MCF 10A (cell line): ENCODE measurements around the gene GHRL. TPM values are rescaled to one million over a fixed set of nuclear protein-coding genes. Genes with fewer than 3 reads are reported as not detected.

Experiments used
- BruUV-seq: library from RNA; stranded (reverse); fragments of 400-500 nt; replicated peaks from 2 replicates; lab custom pipeline; 2021; lab: Mats Ljungman, UMichigan
- CTCF ChIA-PET: fragments of 300-600 bp; sonication (Branson Sonifier 250); formaldehyde crosslinking; extraction: SDS; loops from one replicate; lab custom pipeline; 2021; ENCODE audit warnings: antibody characterized with exemption, inconsistent platforms; lab: Yijun Ruan, JAX
- POLR2A ChIA-PET: fragments of 300-600, 350-650 bp; sonication (Branson Sonifier 250); formaldehyde crosslinking; extraction: SDS; loops from one replicate; lab custom pipeline; 2020; ENCODE audit warnings: antibody characterized with exemption, inconsistent platforms; lab: Yijun Ruan, JAX
- DNase-seq: peaks from one replicate; pipeline ENCODE4 v3.0.0-alpha.2; 2018; ENCODE audit not compliant: unreplicated experiment
- H3K27ac Mint-ChIP-seq: one replicate; pipeline ENCODE4 v1.8.0; 2022; ENCODE audit warnings: mild to moderate bottlenecking, low read depth, mixed read lengths; ENCODE audit not compliant: unreplicated experiment
- H3K27me3 Mint-ChIP-seq: one replicate; pipeline ENCODE4 v1.8.0; 2022; ENCODE audit warnings: mixed read lengths; ENCODE audit not compliant: insufficient read depth, unreplicated experiment
- H3K36me3 Mint-ChIP-seq: one replicate; pipeline ENCODE4 v1.8.0; 2022; ENCODE audit warnings: mild to moderate bottlenecking, moderate library complexity, mixed read lengths; ENCODE audit not compliant: insufficient read depth, unreplicated experiment
- H3K4me1 Mint-ChIP-seq: one replicate; pipeline ENCODE4 v1.8.0; 2022; ENCODE audit warnings: mixed read lengths; ENCODE audit not compliant: insufficient read depth, unreplicated experiment
- H3K4me3 Mint-ChIP-seq: one replicate; pipeline ENCODE4 v1.8.0; 2022; ENCODE audit warnings: mild to moderate bottlenecking, moderate library complexity, mixed read lengths; ENCODE audit not compliant: unreplicated experiment
- H3K9me3 Mint-ChIP-seq: one replicate; pipeline ENCODE4 v1.8.0; 2022; ENCODE audit warnings: mixed read lengths; ENCODE audit not compliant: unreplicated experiment
- CTCF ChIP-seq: fragments of 200-600 bp; IDR thresholded peaks from one replicate; pipeline ENCODE4 v1.8.0; 2022; ENCODE audit warnings: antibody characterized with exemption, mild to moderate bottlenecking; ENCODE audit not compliant: unreplicated experiment
- intact Hi-C: fragments of 100-400 bp; cut with micrococcal nuclease; formaldehyde crosslinking; loops from 2 replicates; pipeline ENCODE4 v1.14.1; 2022
- total RNA-seq: library from RNA; stranded (reverse); gene quantifications from 2 replicates; pipeline ENCODE4 v1.2.3, GENCODE V29; 2022

GHRL gene
- total RNA-seq, 1 experiment from 2014 or later: not detected

GRCh38 chr3:10308678-10309077 lies 15.9 kb upstream of the GHRL start:
- POLR2A ChIA-PET: interaction anchor here (0.7 kb wide), 1 partner anchor 1528 kb away, joined by 6 read pairs; no protein-coding TSS in a partner anchor
- CTCF ChIA-PET: no interaction called here
- intact Hi-C loops: no loop called here

GRCh38 chr3:10306156-10306555 lies 13.4 kb upstream of the GHRL start:
- TF ChIP-seq CTCF: no peak
- no peak for DNase-seq
- intact Hi-C loops: no loop called here
- H3K9me3 Mint-ChIP-seq: no peaks in the 10 kb centered on the region
- peaks cover 96% of the 10 kb centered on the region for H3K36me3 Mint-ChIP-seq
- POLR2A ChIA-PET: interaction anchor here (0.7 to 2.5 kb wide), 4 partner anchors 13 to 1681 kb away, joined by 3 to 5 read pairs (median 3); partner anchors contain the start of gene SEC13
- H3K27ac Mint-ChIP-seq: no peak overlapping the region
- no peak overlapping the region for H3K4me3 Mint-ChIP-seq
- CTCF ChIA-PET: interaction anchor here (0.9 to 1.5 kb wide), 2 partner anchors 20 to 433 kb away, joined by 3 read pairs; no protein-coding TSS in a partner anchor
- H3K4me1 Mint-ChIP-seq: no peaks in the 10 kb centered on the region
- BruUV-seq: no TSS peak
- H3K27me3 Mint-ChIP-seq: no peaks in the 10 kb centered on the region

More at GRCh38 chr3:10308678-10309077, 15.9 kb upstream of the GHRL start:
- no peak overlapping the region for H3K27ac Mint-ChIP-seq
- no TSS peak for BruUV-seq
- H3K4me3 Mint-ChIP-seq: no peak overlapping the region
- TF ChIP-seq CTCF: no peak
- H3K4me1 Mint-ChIP-seq: no peaks in the 10 kb centered on the region
- no peak for DNase-seq
- H3K9me3 Mint-ChIP-seq: no peaks in the 10 kb centered on the region
- no peaks in the 10 kb centered on the region for H3K27me3 Mint-ChIP-seq
- H3K36me3 Mint-ChIP-seq: peaks cover 94% of the 10 kb centered on the region

DNA sequence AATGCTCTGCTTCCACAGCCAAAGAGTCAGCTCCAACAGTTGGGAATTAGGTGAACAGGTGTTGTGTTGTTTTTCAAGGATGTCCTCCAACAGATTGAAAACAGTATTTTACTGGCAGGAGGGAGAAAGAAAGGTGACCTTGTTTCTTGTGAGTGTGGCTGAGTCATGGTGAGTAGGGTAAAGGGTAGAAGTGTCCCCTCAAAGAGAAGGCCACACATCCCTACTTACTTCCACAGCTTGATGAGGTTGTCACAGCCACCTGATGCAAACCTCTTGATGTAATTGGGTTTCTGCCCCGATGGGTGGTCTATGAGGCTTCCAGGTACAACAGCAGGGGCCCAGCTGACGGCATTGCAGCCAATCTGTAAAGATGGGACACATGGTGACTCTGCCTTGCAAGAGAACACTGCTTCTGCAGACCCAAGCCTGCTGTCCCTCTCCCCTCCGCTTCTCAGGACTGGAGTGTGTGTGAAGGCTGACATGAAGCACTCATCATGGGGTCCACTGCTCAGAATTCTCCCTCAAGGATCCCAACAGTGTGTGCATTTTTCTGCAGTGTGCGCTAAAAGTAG lies 12.7 kb upstream of the GHRL start:
- TF ChIP-seq CTCF: no peak
- CTCF ChIA-PET: interaction anchor here (1.5 kb wide), 1 partner anchor 19 kb away, joined by 3 read pairs; no protein-coding TSS in a partner anchor
- Mint-ChIP-seq H3K4me1 (no peaks in the 10 kb centered on the region), H3K36me3 (peaks cover 96% of the 10 kb centered on the region), H3K27ac (no peak overlapping the region), H3K9me3 (no peaks in the 10 kb centered on the region), H3K27me3 (no peaks in the 10 kb centered on the region), H3K4me3 (no peak overlapping the region)
- no TSS peak for BruUV-seq
- intact Hi-C loops: no loop called here
- POLR2A ChIA-PET: interaction anchor here (0.7 to 2.5 kb wide), 3 partner anchors 13 to 15 kb away, joined by 3 to 5 read pairs (median 4); partner anchors contain the start of genes GHRL and SEC13
- DNase-seq: no peak

DNA sequence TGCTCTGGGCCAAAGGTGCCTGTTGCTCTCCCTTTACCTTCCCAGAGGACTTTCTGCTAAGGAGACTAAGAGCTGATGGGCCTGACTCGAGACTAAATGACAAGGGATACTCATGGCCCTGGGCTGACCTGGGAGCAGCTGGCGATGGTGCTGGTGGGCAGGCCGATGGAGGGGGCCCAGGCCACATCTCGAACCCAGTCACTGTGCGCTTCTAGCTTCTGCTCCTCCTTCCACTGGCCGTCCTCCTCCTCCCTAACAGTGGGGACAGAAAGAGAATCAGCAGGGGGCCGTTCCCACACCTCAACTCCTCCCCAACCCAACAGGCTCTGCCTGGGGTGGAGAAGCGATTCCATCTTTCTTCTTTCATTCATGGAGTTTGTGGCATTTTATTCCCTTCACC lies 12.2 kb upstream of the GHRL start:
- no TSS peak for BruUV-seq
- no peak for TF ChIP-seq CTCF
- ChIA-PET CTCF (interaction anchor here (1.5 kb wide), 1 partner anchor 19 kb away, joined by 3 read pairs; no protein-coding TSS in a partner anchor), POLR2A (interaction anchor here (1.4 to 2.5 kb wide), 2 partner anchors 12 to 16 kb away, joined by 4 to 5 read pairs; partner anchors contain the start of genes GHRL and SEC13)
- Mint-ChIP-seq H3K4me3 (no peak overlapping the region), H3K9me3 (no peaks in the 10 kb centered on the region), H3K36me3 (peaks cover 96% of the 10 kb centered on the region), H3K27ac (no peak overlapping the region), H3K27me3 (no peaks in the 10 kb centered on the region), H3K4me1 (no peaks in the 10 kb centered on the region)
- intact Hi-C loops: no loop called here
- DNase-seq: no peak
